ENCODE results near the gene BACE1-AS.
"Not testable (repeated sequence)": the region's sequence is repeated elsewhere in the genome, so short reads cannot be mapped to it uniquely, and the experiment has no call there.

BACE1-AS gene

GRCh38 chr11:117295438-117296137 is 4.4 kb downstream of the BACE1-AS start:
- DNase-seq, result no peak

- no peak for DNase-seq
Measured at GRCh38 chr11:117296881-117297280, 5.7 kb downstream of the BACE1-AS start.

DNA sequence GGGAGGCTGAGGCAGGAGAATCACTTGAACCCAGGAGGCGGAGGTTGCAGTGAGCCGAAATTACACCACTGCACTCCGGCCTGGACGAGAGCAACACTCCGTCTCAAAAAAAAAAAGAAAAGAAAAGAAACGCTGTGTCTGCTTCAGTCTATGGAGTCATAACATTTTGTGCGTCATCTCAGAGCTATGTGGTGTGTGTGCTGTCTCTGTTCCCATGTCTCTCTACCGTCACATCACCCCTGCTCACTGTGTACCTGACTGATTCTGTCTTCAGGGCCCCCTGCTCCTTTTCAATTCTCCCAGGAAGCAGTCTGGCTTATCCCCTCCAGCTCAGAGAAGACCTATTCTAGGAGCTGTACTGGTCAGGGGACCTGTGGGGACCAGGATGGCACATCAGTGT is 7.0 kb downstream of the BACE1-AS start:
- DNase-seq, result no peak

DNA sequence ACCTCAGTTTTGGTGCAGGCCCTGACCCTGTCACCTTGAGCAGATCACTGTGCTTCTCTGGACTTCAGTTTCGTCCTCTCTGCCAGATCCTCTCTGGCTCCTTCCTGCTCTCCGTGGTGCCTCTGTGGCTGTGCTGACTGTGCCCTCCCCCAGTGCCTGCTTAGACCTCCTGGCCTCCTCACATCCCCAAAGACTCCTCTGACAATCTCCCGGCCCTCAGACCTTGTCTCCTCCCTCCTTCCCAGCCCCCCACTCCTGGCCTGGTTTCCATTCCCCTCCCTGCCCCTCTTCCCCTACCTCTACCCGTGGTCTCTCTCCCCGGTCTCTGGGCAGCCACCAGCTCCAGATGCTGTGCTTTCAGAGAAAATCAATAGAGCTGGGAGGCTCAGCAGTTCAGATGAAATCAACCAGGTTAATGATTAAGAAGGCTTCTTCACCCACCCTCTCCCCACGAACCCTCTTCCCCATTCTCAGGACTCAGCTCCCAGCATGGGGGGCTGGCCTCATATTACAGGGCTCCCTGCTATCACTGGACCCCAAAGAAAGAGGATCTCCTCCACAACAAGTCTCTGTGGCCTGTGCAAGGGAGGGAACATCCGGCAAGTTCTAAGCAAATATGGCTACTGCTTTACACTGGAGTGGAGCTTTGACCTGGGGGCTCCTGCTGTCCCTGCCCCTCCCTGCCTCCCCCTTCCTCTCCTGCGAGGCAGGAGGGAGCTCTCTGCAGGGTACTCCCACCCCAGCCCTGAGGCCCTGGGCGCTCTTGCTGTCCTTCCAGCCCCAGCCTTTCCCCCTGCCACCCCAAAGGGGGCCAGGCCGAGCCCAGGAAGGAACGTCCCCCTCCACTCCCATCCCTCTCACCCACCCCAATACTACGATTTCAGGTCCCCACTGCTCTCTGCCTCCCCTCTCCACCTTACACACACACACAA is 8.5 kb downstream of the BACE1-AS start:
- no peak for DNase-seq

DNA sequence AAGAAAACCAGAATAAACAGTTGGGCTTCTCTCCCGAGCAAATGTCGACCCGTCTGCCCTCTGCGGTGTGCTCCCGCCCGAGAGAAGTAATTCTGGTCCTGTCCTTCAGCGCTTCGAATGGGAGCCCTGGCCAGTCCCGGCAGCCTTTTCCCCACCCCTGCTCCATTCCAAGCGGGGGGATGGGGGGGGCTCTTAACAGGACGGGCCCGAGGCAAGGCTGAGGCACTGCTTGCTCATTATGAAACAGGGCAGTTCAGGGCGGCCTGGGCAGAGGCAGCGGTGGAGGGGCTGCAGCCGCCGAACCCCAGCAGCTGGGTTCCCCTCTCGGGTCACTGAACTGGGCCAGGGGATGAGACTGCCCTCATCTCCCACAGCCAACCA is 9.1 kb downstream of the BACE1-AS start:
- DNase-seq, result no peak

DNA sequence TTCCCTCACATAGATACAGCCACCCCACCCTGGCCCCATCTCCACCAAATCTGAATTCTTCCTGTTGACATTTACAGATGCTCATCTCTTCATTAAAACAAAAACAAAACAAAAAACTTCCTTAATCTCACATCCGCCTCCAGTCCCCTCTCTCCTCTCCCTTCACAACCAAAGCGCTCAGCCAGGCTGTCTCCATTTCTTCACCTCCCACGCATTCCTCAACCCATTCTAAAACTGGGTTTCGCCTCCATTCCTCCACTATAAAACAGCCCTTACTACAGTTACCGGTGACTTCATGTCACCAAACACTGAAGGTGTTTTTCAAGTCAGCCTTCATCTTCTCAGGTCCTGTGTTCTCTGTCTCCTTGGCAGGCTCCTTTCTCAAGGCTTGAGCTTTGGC is 9.6 kb downstream of the BACE1-AS start:
- no peak for DNase-seq

- DNase-seq, result no peak
Measured at GRCh38 chr11:117302228-117302627, 11.1 kb downstream of the BACE1-AS start.

DNA sequence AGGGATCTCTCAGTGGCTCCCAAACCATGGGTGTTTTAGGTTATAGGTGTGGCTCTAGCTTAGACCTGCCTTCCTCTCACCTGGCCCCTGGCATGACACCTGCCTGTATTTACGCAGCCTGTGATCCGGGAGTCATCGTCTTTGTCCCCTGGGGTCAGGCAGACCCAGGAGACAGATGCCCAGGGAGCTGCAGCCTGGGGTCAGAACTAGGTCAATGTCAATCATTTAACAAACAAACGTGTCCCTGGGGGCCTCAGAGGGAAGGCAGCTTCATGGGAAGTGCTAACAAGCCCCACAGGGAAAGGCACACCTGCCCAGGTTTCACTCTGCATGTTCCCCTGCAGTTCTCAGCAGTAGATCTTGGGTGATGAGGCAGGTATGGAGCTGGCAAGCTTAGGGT is 12.0 kb downstream of the BACE1-AS start:
- no peak for DNase-seq

DNA sequence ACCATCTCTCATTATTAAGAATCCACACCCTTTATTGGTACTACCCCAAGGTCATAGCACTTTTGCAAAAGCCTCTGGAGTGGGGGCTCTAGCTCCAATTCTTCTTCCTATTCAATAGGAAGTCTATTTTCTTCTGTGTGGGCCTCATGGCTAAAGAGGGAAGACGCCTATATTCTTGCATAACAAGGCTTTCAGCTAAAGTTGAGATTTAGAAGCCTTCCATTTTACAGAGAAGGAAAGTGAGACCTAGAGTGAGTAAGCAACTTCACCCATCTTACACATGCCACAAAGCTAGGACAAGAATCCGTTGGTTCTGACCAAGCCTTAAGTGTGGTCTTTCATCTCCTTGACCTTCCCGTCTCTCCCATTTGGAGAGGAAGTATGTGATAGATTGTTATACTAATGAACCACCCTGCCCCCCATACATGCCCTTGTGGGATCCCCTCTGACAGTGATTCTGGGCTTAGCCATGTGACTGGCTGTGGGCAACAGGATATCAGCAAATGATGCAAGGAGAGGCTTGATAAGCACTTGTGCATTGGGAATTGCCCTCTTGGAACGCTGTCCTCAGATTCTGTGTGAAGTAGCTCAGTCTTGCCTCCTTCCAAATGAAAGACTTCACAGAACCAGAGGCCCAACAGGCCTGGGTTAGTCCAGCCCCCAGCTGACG is 12.6 kb downstream of the BACE1-AS start:
- no peak for DNase-seq

DNA sequence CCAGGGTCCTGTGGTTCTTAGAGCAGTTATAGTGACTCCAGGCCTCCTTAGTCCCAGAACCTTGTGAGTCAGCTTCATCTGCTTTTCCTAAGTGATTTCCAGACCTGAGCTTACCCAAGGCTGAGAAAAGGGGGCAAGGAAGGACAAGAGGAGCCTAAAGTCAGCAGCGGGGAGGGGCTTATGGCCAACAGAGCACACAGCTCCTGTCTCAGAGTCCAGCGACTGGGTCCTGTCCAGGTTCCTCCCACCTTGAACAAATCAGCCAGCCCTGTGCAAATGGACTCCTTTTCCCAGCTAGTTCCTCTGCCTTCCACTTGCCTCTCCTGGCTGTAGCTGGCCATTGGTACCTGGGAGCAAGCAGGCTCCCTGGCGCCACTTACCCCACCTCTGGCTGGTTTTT is 14.0 kb downstream of the BACE1-AS start:
- no peak for DNase-seq

- no peak for DNase-seq
Measured at GRCh38 chr11:117309310-117309709, 18.2 kb downstream of the BACE1-AS start.

DNA sequence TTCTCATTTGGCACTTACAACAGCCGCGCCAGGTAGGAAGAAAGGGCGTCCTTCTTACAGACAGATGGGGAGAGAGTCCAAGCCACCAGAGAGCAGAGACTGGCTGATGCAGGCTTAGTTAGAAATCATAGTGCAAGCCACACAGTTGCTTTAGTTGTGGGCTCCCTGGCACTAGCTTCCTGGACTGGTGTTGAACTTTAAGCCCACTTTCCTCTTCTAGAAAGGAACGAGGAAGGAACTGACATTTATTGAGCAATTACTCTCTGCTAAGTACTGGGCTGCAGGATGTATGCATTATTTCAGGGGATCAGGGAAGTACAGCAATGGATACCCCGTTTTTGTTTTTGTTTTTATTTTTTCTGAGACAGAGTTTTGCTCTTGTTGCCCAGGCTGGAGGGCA is 21.9 kb downstream of the BACE1-AS start:
- DNase-seq, result no peak

DNA sequence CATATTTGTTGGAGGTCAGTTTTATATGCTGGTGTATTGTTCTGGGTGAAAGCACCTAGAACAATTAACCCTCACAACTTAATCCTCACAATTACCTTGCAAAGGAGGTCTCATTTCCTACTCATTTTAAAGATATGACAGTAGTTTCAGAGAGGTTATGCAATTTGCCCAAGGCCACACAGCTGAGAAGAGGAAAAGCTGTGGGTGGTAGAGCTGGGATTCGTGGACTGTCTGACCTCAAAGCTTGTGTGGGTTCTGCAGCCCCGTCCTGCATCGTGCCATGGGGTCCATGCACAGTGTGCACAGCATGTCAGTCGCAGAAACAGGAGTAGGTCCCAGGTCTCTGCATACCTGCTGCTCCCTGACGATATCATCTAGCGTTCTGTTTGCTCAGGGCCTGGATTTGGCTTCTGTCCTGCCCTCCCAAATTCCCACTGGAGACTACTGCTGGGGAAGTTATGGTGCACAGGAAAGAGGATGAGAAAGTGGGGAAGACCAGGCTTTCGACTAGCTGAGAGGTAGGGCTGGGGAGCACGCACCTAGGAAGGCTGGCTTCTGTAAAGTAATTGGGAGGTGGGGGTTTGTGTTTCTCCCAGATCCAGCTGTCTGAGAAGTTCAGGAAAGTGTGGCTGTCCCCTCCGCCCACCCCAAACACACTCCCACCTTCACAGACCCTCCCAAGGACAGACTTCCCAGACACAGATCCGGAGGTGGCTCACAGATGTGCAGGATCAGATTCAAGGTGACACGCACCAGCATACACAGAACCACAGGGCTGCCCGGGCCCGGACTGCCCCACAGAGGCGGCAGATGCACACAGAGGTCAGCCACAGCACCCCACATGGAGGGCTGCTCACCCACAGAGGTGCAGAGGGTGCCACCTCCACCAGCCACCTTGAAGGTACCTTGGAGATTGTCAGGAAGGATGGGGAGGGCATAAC is 23.0 kb downstream of the BACE1-AS start:
- DNase-seq, result no peak

- DNase-seq, result no peak
Measured at GRCh38 chr11:117314840-117315239, 23.7 kb downstream of the BACE1-AS start.

GRCh38 chr11:117315285-117316196 is 24.4 kb downstream of the BACE1-AS start:
- no peak for DNase-seq

DNA sequence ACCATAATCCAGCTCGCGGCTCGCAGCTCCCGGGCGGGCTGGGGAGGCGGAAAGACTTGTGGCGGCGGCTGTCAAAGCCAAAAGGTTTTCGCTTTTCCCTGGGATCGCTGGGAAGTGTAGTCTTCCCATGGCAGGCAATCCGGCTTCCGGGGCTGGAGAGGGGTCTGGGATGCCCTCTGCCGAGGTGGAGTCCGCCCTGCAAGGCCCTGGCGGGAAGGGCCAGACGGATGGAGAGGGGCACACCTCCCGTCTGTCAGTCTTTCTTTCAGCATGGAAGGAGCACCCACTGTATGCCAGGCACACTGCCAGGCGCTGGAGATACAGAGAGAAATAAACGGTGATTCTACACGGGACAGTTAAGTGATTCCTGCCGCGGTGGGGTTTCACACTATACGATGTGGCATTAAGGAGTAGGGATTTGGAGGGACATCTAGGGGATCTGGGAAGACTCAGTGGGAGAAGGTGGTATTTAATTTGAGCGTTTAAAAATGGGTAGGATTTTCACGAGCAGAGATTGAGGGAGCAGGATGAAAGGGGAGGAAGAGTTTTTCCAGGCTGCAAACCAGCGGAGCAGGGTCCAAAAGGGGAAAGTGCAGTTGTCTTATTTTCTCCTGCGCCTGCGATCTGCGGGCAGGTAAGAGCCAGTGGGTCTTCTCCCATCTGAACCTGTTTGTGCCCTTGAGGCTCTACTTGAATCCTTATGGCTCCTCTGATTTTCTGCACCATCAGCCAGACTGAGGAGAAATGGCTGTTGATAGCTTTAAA is 25.2 kb downstream of the BACE1-AS start, which contains the start of gene BACE1:
Gene BACE1, minus strand, starts transcription at position 60 of the 765 bp plus-strand sequence. CDS start 461 bp downstream, outside the sequence.
- DNase-seq, result no peak

DNA sequence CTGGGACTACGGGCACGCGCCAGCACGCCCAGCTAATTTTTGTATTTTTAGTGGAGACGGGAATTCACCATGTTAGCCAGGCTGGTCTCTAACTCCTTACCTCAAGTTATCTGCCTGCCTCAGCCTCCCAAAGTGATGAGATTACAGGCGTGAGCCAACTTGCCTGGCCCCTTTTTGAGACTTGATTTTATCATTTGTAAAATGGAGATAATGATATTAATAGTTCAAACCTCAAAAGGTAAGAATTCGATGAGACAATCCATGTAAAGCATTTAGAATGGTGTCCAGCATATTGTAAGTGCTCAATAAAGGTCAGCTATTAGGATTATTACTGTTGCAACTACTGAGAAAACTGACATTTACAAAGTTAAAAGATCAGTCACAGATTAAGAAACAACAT is 27.6 kb downstream of the BACE1-AS start:
- no peak for DNase-seq

DNA sequence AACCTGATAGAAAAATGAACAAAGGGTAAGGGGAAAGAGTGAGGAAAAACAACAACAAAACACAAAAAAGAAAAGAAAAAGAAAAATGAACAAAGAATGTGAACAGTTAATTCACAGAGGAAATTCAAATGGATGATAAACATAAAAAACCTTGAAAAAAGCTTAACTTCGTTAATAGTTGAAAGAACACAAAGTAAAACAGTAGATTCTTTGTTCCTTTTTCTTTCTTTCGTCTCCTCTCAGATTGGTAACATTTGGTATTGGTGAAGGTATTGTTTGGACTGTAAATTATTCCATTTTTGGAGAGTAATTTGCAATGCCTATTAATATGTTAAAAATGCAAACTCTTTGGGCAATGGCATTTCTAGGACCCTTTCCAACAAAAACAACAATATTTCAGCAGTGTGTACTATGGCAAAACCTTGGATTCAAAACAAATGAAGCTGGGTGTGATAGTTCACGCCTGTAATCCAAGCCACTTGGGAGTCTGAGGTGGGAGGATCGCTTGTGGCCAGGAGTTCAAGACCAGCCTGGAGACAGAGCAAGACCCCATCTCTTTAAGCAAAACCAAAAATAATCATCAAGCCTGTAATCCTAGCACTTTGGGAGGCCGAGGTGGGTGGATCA is 28.2 kb downstream of the BACE1-AS start:
- DNase-seq, result no peak

GRCh38 chr11:117327255-117327566 is 36.1 kb downstream of the BACE1-AS start:
- not testable (repeated sequence) for DNase-seq
